ENCODE data around the gene DGCR8. TPM values are rescaled to one million over a fixed set of nuclear protein-coding genes. Genes with fewer than 3 reads are reported as not detected.

Gene DGCR8
- total RNA-seq, 6 experiments from 2014 or later = 11.4 to 27.2 (median 16.1) TPM

GRCh38 chr22:20150381-20151275, 70.6 kb downstream of the DGCR8 start, which contains the start of gene CCDC188:
Gene CCDC188, minus strand, starts transcription at chr22:20151055. Its CDS starts 69 bp downstream, at chr22:20150986.
- 84% methylated on average over 3 of the region's 14 CpGs for WGBS (ENCODE audit: insufficient coverage, low coverage, low lambda C conversion rate, missing lambda C conversion rate)
- H3K9me3 ChIP-seq = no peaks in the 10 kb centered on the region
- no peaks in the 10 kb centered on the region for H3K4me1 ChIP-seq
- H3K27me3 ChIP-seq = no peaks in the 10 kb centered on the region
- H3K36me3 ChIP-seq = no peaks in the 10 kb centered on the region
- TF ChIP-seq POLR2A (IDR thresholded peaks at IDR 0.05) (no peak), CTCF (IDR thresholded peaks at IDR 0.05) (no peak)
- no peak for DNase-seq
- no peak within 1 kb of the TSS for H3K4me3 ChIP-seq
- no peak within 1 kb of the TSS for H3K27ac ChIP-seq
- ATAC-seq = no peak
- intact Hi-C loops (cut with DNase I) = no loop called here

GRCh38 chr22:20151276-20151588, 71.2 kb downstream of the DGCR8 start:
- H3K4me3 ChIP-seq = no peak overlapping the region
- H3K4me1 ChIP-seq = no peaks in the 10 kb centered on the region
- no peaks in the 10 kb centered on the region for H3K9me3 ChIP-seq
- no peak for DNase-seq
- WGBS (ENCODE audit: insufficient coverage, low coverage, low lambda C conversion rate, missing lambda C conversion rate) = 84% methylated on average over 4 of the region's 4 CpGs
- ATAC-seq = no peak
- intact Hi-C loops (cut with DNase I) = no loop called here
- H3K27me3 ChIP-seq = no peaks in the 10 kb centered on the region
- H3K27ac ChIP-seq = no peak overlapping the region
- H3K36me3 ChIP-seq = no peaks in the 10 kb centered on the region
- no peak for TF ChIP-seq CTCF (IDR thresholded peaks at IDR 0.05)
- no peak for TF ChIP-seq POLR2A (IDR thresholded peaks at IDR 0.05)

- WGBS (ENCODE audit: insufficient coverage, low coverage, low lambda C conversion rate, missing lambda C conversion rate) = 40% methylated on average over 3 of the region's 14 CpGs
- ATAC-seq (no peak), DNase-seq (no peak)
These were observed 72.4 kb downstream of the DGCR8 start for GRCh38 chr22:20152464-20152890.

GRCh38 chr22:20153945-20154344, 73.9 kb downstream of the DGCR8 start:
- no peak for TF ChIP-seq CTCF (IDR thresholded peaks at IDR 0.05)
- no peak for TF ChIP-seq POLR2A (IDR thresholded peaks at IDR 0.05)
- Histone ChIP-seq H3K9me3 (no peaks in the 10 kb centered on the region), H3K4me1 (no peaks in the 10 kb centered on the region), H3K27ac (no peak overlapping the region), H3K4me3 (no peak overlapping the region), H3K27me3 (no peaks in the 10 kb centered on the region), H3K36me3 (no peaks in the 10 kb centered on the region)
- 22% methylated on average over 3 of the region's 16 CpGs for WGBS (ENCODE audit: insufficient coverage, low coverage, low lambda C conversion rate, missing lambda C conversion rate)
- ATAC-seq = no peak
- DNase-seq = no peak
- intact Hi-C loops (cut with DNase I) = no loop called here

More at GRCh38 chr22:20152464-20152890, 72.4 kb downstream of the DGCR8 start:
- Histone ChIP-seq H3K9me3 (no peaks in the 10 kb centered on the region), H3K27me3 (no peaks in the 10 kb centered on the region), H3K4me3 (no peak overlapping the region), H3K36me3 (no peaks in the 10 kb centered on the region), H3K4me1 (no peaks in the 10 kb centered on the region), H3K27ac (no peak overlapping the region)
- TF ChIP-seq CTCF (IDR thresholded peaks at IDR 0.05) (no peak), POLR2A (IDR thresholded peaks at IDR 0.05) (no peak)
- intact Hi-C loops (cut with DNase I) = no loop called here

Measured in right lobe of liver (tissue), 6 donors.